ENCODE data around the gene RBM44.
A peak's percentile ranks its signal among the peaks of the same experiment; 100 is the strongest.
"Not testable (repeated sequence)": the region's sequence is repeated elsewhere in the genome, so short reads cannot be mapped to it uniquely, and the experiment has no call there.

RBM44 gene, protein sequence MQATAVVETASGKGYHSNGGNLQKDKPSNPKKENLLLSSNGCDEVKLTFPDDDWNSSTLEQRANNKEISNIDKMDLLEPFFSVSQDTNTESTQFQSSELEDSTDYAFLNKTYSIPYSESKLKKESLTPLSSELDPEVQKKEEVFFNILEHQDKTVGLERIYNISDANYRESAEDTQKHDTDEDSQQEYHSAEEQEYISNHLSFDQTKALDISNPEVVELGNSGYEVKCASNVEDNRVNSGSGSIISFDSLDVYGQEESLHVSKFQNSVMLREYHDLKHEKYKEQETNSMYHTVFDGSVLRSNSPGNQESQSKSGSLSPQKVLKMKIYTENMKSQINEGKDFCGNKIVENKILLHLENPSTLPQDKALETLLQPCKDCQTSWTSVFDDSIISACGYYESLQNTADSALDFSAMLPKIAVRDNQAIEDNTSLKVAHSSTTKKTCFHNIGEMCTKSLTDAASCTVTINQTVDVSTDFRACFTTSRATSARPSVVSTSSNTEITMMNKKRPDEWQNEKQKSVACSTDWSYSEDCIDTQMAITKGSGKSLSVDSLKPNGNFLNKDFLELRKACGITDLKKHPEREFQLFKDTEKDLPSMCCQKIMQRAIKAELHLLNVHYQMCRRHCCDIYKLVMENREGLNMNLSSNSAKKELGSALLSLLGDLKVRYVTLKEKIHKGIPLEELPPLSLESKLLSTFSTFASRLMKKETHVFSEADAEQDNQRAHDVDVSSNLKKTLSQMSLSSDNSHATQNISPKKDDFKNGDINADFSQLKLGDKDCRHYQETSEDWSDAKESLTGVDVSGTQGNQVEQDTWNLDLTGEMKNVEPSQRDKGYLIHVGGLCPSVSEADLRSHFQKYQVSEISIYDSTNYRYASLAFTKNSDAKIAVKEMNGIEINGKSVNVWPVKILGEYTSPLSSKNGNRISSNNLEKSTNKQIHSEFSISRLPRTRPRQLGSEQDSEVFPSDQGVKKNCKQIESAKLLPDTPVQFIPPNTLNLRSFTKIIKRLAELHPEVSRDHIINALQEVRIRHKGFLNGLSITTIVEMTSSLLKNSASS

DNA sequence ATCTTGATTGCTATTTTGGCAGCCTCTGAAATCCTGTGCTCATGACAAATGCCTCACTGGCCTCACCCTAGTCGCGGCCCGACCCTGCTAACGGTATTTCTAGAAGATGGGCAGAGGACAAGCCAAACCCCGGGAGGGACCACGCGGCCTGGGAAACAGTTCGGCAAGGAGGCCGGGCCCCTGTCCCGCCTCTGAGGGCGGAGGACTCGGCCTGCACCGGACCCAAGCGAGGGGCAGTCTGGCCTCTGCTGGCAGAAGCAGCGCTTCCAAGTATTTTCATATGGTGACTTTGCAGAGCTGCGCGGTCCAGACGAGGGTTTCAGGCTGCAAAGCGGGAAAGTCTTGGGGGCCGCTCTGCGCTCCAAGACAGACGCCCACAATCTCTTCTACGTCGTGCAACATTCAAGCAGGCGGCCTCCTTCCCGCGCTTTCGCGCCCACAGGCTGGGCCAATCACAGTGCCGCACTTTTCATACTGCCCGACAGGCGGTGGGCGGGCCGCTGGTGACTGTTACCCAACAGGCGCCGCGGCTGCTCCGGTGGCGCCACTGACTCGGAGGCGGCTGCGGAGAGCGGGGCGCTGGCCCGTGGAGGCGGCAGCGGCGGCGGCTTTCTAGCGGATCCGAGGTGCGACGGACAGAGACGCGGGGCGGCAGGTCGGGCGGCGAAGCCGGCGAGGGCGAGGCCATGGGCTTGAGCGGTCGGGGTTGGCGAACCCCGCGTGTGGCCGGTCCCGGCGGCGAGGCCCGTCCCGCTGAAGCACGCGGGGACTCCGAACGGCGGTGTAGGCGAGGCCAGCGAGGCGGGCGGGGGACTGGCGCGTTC is at the start of gene RBM44:
Gene RBM44, plus strand, starts transcription at position 544 of the 824 bp plus-strand sequence. CDS start 14,831 bp downstream, outside the sequence.
- DNase-seq, result no peak

DNA sequence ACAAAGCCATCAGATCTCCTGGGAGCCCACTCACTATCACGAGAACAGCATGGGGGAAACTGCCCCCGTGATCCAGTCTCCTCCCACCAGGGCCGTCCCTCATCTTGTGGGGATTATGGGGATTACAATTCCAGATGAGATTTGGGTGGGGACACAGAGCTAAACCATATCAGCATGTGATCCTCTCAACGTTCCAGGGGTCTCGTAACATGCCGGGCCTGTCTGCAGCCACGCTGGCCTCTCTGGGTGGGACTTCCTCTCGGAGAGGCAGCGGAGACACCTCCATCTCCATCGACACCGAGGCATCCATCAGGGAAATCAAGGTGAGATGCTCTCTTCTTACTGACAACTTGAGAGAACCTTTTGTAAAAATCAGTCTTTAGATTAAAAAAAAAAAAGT is 49.6 kb upstream of the RBM44 start:
- DNase-seq, result no peak

DNA sequence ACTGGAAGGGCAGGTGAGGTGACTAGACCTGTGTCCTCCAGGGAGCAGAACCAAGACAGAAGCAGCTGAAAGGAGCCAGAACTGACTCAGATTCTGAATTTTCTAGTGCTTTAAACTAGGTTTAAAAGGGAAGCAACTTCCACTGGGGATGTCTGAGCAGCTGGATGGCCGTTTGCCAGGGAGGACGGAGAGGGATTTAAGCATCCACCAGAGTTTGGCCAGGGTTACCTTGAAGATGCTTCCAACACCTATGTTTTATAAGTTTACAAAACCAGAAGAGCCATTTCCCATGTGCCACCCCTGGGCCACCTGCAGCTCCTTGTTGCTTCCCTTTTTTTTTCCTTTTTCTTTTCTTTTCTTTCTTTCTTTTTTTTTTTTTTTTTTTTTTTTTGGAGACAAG is 48.6 kb upstream of the RBM44 start:
- no peak for DNase-seq

DNA sequence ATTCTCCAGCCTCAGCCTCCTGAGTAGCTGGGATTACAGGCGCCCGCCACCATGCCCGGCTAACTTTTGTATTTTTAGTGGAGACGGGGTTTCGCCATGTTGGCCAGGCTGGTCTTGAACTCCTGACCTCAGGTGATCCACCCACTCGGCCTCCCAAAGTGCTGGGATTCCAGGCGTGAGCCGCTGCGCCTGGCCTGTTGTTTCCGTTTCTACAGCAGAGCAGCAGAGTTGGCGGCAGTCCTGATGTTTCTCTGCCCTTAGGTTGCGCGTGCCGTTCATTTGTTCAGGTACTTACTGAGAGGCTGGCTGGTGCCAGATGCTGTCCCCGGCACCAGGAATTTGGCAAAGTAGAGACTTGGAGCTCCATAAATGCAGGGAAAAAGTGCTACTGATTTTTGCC is 48.1 kb upstream of the RBM44 start:
- not testable (repeated sequence) for DNase-seq

DNA sequence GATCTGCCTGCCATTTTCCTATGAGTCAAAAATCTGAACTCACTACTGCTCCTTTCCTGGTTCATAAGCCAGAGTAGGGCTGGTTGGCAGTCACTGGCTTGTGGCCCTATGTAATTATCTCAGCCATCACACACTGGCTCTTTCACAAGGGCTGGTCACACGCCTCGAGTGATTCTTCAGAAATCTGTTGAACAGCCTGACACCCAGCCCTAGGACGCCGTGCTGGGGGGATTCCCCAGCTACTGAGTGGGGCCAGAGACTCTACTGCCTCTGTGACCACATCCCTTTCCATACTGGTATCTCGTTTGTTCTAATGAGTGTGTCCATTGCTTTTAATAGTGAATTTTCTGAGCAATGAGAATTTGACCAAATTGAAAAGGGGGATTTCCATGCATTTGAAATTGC is 45.8 kb upstream of the RBM44 start:
- no peak for DNase-seq

DNA sequence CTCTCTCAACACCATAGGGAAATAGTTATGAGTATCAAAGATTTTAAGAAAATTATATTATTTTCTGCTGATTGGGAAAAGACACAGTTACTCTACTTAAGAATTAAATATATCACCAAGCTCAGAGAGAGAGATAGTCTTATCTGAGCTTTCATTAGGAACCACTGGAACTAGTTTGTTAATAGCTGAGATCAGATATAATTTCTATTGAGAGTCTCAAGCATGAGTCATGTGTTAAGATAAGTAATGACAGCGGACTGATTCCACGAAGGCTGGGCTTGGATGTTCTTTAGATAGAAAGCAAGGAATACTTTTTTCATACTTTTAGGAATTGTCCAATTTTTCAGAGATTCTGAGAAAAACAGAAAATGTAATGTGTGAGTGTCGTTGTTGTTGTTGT is 44.4 kb upstream of the RBM44 start:
- DNase-seq, result no peak

DNA sequence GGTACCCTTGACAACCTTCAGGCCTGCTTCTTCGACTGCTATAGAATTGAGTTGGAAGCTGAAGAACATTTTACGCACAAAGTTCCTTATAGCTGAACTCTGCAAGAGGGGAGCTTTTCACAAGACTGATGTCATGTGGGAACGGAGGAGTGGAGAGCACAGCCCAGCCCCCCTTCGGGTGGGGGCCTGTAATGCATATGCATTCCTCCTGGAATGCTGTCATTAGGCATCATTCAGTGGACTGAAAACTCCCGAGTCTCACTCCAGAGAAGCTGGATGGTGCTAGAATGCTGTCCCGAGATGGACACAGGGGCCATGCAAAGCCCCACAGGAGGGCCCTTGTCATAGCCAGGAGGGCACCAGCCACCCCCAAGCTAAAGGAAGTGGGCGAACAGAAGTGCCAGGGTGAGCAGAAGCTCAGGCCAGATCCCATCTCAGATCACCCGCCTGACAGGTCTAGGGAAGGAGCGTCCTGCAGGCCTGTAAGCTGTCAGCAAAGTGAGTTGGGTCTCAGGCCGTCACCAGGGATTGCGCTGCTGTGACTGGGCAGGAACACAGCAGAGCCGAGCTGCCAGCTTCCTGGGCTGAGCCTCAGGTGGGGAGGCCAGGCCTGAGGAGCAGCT is 43.8 kb upstream of the RBM44 start:
- no peak for DNase-seq

DNA sequence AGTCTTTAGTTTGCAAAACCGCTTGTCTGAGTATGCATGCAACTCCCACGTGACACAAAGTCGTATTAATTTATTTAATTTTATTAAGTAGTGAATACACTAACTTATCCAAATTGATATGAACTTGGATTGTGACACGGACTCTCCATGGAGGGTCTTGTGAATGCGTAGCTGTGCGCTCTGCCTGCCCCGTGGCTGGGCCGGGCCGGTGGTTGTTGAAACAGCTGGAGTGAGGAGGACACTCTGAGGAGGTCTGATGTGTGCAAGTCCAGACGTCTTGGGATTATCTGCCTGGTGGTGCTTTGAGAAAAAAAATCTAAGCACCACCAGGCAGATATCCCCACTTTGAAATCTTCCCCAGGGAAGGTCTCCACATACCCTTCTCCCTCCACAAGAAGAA is 41.0 kb upstream of the RBM44 start:
- no peak for DNase-seq

DNA sequence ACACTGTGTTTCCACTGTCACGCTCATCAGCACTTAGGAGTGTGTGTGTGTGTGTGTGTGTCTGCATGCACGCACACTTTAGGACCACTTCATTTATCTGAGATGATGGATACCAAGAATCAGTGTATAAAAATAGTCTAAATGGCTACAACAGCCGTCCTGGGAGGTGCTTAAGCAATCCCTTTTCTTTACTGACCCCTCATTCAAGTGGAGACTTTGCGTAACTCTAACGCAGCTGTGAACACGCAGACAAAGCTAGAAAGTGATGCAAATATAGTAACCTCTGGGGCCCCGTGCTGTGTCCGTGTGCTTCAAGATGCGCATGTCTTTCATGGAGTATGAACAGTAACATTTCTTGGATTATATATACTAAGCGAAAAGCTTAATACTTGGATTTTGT is 40.4 kb upstream of the RBM44 start:
- no peak for DNase-seq

DNA sequence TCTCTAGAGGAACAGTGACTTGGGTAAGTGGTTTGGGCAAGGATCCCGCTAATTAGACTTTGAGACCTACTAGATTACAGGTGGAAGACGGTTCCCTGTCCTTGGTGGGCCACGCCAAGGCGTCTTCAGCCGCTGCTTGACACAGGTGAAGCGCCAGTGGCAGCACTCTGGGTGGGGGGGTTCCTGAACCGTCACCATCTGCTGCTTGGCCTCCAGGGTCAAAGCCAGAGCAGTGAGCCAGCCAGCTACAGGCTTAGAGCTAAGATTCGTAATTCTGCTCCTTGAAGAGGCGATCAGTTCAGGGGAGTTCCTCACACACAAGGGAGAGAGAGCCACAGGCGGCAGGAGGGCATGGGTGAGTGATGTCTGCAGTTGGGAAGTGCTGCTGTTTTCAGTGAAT is 39.4 kb upstream of the RBM44 start:
- no peak for DNase-seq

DNA sequence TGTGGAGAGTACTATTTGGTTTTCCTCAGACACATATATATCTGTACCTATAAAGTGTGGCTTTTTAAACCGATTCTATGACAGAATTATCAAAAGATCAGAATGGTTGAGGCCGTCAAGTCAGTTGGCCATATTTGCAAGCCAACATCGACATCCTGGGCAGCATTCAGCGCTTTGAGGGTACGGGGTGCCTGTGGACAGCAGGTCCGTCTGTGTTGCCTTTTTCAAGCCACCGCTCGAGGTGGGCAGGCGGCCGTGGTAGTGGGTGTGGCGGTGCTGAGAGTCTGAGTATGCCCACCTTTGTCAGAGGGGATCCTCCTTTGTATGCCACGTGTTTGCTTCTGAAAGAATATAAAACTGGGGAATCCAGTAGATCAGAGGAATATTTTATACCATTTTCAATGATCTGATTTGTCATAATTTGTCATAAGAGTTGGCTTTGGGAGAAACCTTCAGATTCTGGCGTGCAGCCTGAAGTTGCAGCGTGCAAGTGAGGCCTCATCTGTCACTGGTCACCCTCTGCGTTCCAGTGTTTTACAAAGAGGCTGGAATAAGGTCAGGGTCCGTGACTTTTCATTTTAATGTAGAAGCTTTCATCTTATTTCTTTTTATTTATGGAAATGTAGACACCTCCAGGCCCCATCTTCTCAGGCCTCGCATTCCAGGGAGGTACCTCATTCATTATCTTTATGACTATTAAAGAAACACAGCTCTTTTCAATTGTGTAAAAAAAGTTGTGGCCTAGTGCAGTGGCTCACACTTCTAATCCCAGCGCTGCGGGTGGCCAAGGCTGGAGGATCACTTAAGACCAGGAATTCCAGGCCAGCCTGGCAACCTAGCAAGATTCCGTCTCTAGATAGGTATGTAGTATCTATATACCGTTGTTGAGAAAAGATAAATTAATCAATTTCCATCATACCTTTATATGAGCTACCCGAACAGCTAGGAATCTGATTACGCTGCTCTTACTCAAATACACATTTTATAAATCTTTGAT is 37.8 kb upstream of the RBM44 start:
- DNase-seq, result no peak

DNA sequence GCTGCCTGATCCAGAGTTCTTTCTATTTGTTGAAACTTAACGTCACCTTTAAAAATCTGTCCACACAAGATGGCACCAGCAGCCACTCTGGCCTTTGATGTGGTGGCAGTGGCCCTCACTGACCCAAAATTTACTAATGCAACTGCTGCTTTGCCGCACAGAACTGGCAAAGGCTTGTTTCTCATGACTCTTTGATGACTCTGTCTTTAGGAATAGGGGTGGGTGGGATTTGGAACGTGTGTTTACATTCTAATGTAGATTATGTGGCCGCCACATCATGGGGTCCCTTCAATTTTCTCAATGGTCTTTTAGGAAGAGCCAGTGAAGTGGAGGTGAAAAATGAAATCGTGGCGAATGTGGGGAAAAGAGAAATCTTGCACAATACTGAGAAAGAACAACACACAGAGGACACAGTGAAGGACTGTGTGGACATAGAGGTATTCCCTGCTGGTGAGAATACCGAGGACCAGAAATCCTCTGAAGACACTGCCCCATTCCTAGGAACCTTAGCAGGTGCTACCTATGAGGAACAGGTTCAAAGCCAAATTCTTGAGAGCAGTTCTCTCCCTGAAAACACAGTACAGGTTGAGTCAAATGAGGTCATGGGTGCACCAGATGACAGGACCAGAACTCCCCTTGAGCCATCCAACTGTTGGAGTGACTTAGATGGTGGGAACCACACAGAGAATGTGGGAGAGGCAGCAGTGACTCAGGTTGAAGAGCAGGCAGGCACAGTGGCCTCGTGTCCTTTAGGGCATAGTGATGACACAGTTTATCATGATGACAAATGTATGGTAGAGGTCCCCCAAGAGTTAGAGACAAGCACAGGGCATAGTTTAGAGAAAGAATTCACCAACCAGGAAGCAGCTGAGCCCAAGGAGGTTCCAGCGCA is 36.0 kb upstream of the RBM44 start:
- not testable (repeated sequence) for DNase-seq

DNA sequence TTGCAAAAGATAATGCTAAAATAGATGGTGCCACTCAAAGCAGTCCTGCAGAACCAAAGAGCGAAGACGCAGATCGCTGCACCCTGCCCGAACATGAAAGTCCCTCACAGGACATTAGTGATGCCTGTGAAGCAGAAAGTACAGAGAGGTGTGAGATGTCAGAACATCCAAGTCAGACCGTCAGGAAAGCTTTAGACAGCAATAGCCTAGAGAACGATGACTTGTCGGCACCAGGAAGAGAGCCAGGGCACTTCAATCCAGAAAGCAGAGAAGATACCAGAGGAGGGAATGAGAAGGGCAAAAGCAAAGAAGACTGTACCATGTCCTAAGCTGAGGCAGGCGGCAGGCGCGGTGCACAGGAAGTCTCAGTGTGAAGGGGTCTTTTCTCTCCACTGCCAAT is 34.8 kb upstream of the RBM44 start:
- DNase-seq, result no peak

DNA sequence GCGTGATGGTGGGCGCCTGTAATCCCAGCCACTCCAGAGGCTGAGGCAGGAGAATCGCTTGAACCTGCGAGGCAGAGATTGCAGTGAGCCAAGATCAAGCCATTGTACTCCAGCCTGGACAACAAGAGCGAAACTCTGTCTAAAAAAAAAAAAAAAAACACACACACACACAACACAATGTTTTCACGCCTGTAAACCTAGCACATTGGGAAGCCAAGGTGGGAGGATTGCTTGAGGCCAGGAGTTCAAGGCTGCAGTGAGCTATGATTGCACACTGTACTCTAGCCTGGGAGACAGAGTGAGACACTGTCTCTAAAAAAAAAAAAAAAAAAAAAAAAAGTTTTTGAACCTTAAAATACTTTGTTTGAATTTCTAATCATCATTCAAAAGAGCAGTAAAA is 33.5 kb upstream of the RBM44 start:
- DNase-seq, result not testable (repeated sequence)

DNA sequence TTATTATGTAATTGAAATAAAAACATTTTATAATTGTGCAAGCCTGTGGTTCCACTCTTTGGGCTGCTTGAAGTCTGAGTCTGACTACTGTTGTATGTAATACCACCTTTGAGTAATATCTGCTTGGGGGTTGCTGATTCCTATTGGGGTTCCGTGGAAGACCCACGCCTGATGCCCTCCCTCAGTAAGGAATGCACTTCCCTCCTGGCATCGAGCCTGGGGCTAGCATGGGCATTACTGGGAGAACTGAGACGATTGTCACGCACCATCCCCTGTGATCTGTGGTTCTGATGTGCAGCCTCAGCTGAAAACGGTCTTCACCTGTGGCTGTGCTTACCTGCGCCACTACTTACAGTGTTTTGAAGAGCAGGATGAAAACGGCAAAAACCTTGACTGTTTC is 32.7 kb upstream of the RBM44 start:
- DNase-seq, result no peak

DNA sequence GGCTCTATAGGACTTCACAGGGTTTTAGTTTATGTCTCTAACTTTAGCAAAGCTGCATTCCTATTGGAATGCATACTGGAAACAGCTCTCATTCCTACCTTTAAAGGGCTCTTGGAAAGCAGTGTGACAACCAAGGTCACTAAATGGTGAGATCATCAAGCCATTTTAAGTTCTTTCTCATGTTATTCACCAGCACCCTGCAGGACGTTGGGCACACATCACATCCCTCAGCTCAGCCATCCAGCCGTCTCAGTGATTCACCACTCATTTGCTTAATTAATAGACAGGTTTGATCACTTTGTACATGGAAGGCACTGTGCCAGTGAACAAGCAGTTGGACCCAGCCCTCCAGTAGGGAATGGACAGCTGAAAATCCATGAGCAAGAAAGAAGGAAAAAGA is 32.2 kb upstream of the RBM44 start:
- no peak for DNase-seq

DNA sequence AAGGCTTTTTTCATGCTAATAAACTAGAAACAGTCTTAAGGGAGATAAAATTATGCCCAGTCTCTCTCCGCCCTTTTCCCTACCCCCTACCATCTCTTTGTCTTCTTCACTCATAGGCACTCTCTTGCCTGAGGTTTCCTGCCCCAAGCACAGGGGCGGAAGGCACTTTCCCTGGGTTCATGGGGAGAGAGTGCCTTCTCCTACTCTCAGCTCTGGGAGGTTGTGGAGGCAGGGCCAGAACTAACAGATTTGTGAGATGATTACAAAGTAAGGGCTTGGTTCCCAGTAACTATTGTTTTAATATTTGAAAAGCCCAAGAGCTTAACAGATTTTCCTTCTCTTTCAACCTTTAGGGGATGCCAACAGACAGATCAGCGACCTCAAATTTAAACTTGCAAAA is 26.1 kb upstream of the RBM44 start:
- DNase-seq, result no peak

DNA sequence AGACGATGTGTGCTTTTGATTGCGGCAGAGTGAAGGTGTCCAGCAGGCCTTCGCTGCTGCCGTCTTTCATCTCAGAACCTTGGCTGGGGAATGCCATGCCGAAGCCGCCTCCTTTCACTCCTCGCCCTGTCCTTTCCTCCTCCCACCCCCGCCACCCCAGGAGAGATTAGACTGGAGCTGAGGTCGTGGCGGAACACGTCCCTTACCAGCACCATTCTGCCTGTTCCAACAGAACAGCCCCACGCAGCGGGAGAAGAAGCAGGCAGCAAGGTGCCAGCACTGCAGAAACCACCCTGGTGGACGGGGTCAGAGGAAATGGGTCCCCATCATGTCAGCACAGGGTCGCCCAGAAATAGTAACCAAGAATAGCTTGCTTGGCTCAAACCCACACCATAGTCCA is 24.8 kb upstream of the RBM44 start:
- no peak for DNase-seq

DNA sequence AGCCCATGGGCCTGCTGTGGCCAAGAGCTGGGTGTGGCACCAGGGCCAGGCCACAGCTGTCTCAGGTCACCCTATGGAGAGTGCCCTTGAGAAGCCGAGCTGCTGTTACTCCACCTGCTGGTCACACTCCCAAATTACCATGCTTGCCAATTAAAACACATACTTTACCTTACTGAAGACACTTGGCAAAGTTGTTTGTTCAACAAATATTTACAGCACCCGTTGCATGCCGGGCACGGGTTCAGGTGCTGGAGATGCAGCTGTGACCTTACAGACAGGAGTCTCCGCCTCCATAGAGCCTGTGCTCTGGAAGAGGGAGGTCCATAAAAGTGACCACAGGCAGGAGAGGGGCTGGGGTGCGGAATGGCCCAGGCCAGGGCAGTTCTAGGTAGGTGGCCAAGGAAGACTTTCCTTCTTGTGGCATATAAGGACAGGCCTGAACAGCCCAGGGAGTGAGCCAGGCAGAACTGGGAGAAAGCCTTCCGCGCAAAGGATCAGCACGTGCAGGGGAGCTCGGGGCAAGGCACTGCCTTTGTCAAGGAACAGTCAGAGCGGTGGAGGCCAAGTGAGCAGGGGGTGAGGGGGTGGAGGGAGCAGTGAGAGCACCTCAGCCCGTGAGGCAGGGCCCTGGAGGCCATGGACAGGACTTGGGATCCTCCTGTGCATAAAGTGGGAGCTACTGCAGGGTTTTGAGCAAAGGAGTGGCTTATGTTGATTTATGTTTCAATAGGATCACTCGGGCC is 23.6 kb upstream of the RBM44 start:
- peak; percentile 13 to 42 for DNase-seq

Measured in NCI-H446 (cell line).